GM19438 (cell line): Measurements from ENCODE around the gene PLXNA2.

Experiments
- ATAC-seq: cut with Tn5 transposase; IDR thresholded peaks from one replicate; pipeline ENCODE4 v1.9.1; 2021; ENCODE audit warnings: low read depth; ENCODE audit not compliant: unreplicated experiment

PLXNA2 gene

GRCh38 chr1:208080396-208081286 lies 163.5 kb downstream of the PLXNA2 start:
- no peak for ATAC-seq

GRCh38 chr1:208079161-208079560 lies 165.0 kb downstream of the PLXNA2 start:
- ATAC-seq: no peak

- no peak for ATAC-seq
Observed at GRCh38 chr1:208078752-208079151, 165.4 kb downstream of the PLXNA2 start.

GRCh38 chr1:208077232-208078075 lies 166.7 kb downstream of the PLXNA2 start:
- ATAC-seq: no peak

- no peak for ATAC-seq
Observed at GRCh38 chr1:208074353-208074752, 169.8 kb downstream of the PLXNA2 start.

GRCh38 chr1:208071435-208072031 lies 172.7 kb downstream of the PLXNA2 start:
- ATAC-seq: no peak

GRCh38 chr1:208069908-208070307 lies 174.3 kb downstream of the PLXNA2 start:
- no peak for ATAC-seq

GRCh38 chr1:208069317-208069716 lies 174.9 kb downstream of the PLXNA2 start:
- no peak for ATAC-seq

GRCh38 chr1:208068908-208069307 lies 175.3 kb downstream of the PLXNA2 start:
- ATAC-seq: no peak

GRCh38 chr1:208068407-208068806 lies 175.8 kb downstream of the PLXNA2 start:
- ATAC-seq: no peak

- no peak for ATAC-seq
Observed at GRCh38 chr1:208066583-208066982, 177.6 kb downstream of the PLXNA2 start.

GRCh38 chr1:208065862-208066261 lies 178.3 kb downstream of the PLXNA2 start:
- ATAC-seq: no peak

- ATAC-seq: no peak
Observed at GRCh38 chr1:208061632-208062031, 182.6 kb downstream of the PLXNA2 start.

GRCh38 chr1:208061118-208061517 lies 183.1 kb downstream of the PLXNA2 start:
- ATAC-seq: no peak

- no peak for ATAC-seq
Observed at GRCh38 chr1:208060215-208060869, 183.8 kb downstream of the PLXNA2 start.

- no peak for ATAC-seq
Observed at GRCh38 chr1:208059409-208060001, 184.7 kb downstream of the PLXNA2 start.

- no peak for ATAC-seq
Observed at GRCh38 chr1:208058756-208059155, 185.4 kb downstream of the PLXNA2 start.

- no peak for ATAC-seq
Observed at GRCh38 chr1:208058267-208058666, 185.9 kb downstream of the PLXNA2 start.

- ATAC-seq: no peak
Observed at GRCh38 chr1:208057056-208057455, 187.1 kb downstream of the PLXNA2 start.

GRCh38 chr1:208055535-208055934 lies 188.6 kb downstream of the PLXNA2 start:
- no peak for ATAC-seq
